Measurements from ENCODE around the gene FOXC2. TPM values are rescaled to one million over a fixed set of nuclear protein-coding genes. Genes with fewer than 3 reads are reported as not detected.
"Not testable (repeated sequence)": the region's sequence is repeated elsewhere in the genome, so short reads cannot be mapped to it uniquely, and the experiment has no call there.

Gene FOXC2
- total RNA-seq, 1 experiment from 2014 or later: 7.6 TPM

GRCh38 chr16:86580063-86580790 lies 13.6 kb downstream of the FOXC2 start:
- in situ Hi-C loops (cut with HindIII; ENCODE audit: low sequenced_read_pairs): no loop called here
- no peak for DNase-seq (ENCODE audit: low spot score)

DNA sequence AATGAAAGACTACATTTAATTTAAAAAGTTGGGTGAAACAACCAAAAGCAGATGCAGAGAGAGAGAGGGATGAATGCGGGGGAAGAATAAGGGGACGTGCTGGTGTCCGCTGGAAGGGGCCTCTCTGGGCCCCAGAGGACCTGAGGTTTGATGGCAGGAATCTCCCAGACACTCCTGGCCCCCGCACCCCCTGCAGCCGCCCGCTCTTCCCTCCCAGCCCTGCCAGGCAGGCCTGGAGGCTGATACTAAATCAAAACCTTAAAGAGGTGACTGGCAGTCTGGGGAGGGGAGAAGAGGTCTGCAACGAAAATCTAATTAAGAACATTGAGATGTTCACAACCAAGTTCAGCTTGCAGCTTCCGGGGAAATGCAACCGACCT lies 14.2 kb downstream of the FOXC2 start:
- DNase-seq (ENCODE audit: low spot score): no peak
- in situ Hi-C loops (cut with HindIII; ENCODE audit: low sequenced_read_pairs): no loop called here

DNA sequence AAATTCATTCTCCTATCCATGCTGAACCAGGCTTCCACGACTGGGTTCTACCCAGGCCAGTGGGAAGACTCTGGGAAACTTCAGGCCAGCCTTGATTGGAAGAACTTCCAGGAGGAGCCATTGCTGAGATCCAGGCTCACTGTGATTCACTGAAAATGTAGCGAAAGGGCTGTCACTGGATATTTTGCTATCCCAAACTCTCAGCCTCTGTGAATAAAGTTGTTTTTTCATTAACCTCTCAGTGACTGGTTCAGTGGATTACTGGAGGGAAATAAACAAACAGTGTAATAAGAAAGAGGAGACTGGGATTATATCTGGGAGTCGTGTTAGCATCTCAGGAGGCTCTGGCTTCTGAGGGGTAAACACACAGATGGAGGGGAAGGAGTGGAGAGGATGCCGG lies 14.8 kb downstream of the FOXC2 start:
- no peak for DNase-seq (ENCODE audit: low spot score)
- in situ Hi-C loops (cut with HindIII; ENCODE audit: low sequenced_read_pairs): no loop called here

GRCh38 chr16:86584071-86584685 lies 17.5 kb downstream of the FOXC2 start:
- in situ Hi-C loops (cut with HindIII; ENCODE audit: low sequenced_read_pairs): no loop called here
- DNase-seq (ENCODE audit: low spot score): no peak

GRCh38 chr16:86584726-86585721 lies 18.4 kb downstream of the FOXC2 start:
- no peak for DNase-seq (ENCODE audit: low spot score)

DNA sequence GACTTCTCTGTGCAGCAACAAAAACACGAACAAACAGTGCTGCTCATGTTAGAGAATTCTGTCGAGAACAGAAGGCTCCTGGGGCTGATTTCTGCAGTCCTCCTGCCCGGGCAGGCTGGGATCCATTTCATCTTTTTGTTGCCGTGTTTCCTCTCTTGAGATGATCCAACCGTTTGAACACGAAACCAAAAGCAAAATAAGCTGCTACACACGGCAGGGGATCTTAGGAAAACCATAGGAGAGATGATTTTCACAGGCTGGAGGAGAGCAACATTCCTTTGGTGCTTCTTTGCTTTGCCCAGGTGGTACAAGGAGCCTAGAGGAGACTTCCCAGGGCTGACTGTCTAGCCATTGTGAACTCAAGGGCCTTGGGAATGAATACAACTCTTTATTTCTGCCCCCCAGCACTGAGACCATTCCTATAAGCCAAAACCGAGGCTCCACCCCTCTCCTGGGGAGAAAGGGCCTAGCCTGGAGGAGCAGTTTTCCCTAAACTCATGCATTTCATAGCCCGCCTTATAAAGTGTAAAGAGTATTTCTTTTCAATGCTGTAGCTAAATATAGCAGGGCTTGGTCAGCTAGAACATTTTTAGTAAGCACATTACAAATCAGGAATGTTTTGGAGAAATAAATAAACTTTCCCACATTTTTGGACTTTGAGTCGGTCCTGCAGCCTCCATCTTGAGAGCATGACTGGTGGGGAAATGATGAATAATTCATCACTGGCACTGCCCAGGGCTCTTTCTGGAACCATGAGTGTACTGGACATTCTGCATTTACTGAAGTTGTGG lies 19.4 kb downstream of the FOXC2 start:
- in situ Hi-C loops (cut with HindIII; ENCODE audit: low sequenced_read_pairs): no loop called here
- DNase-seq (ENCODE audit: low spot score): no peak

More at GRCh38 chr16:86584726-86585721, 18.4 kb downstream of the FOXC2 start:
- in situ Hi-C loops (cut with HindIII; ENCODE audit: low sequenced_read_pairs): no loop called here

DNA sequence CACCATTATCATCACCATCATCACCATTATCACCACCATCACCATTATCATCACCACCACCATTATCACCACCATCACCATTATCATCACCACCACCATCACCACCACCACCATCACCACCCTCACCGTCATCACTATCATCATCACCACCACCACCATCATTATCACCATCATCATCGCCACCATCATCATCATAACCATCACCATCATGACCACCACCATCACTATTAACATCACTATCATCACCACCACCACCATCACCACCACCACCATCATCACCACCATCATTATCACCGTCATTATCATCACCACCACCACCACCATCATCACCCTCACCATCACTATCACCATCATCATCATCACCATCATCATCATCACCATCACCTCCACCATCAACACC lies 20.9 kb downstream of the FOXC2 start:
- DNase-seq (ENCODE audit: low spot score): no peak
- in situ Hi-C loops (cut with HindIII; ENCODE audit: low sequenced_read_pairs): no loop called here

DNA sequence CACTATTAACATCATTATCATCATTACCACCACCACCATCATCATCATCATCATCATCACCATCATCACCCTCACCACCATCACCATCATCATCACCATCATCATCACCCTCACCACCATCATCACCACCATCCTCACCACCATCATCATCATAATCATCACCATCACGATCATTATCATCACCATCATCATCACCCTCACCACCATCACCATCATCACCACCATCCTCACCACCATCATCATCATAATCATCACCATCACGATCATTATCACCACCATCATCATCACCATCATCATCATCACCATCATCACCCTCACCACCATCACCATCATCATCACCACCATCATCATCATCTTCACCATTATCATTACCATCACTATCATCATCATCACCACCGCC lies 21.3 kb downstream of the FOXC2 start:
- in situ Hi-C loops (cut with HindIII; ENCODE audit: low sequenced_read_pairs); DNase-seq (ENCODE audit: low spot score): not testable (repeated sequence)

- DNase-seq (ENCODE audit: low spot score): no peak
- in situ Hi-C loops (cut with HindIII; ENCODE audit: low sequenced_read_pairs): no loop called here
Observed at GRCh38 chr16:86590501-86591144, 24.0 kb downstream of the FOXC2 start.

DNA sequence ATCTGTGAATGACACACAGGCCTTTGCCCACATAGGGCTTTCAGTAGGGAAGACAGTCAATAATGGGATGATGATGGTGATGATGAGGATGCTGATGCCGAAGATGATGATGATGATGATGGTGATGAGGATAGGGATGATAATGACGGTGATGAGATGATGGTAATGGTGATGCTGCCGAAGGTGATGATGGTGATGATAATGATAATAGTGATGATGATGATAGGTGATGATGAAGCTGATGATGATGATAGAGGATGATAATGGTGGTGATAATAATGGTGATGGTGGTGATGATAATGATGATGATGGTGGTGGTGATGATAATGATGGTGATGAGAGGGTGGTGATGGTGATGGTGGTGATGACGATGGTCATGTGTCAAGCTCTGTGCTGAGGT lies 24.6 kb downstream of the FOXC2 start:
- in situ Hi-C loops (cut with HindIII; ENCODE audit: low sequenced_read_pairs): no loop called here
- no peak for DNase-seq (ENCODE audit: low spot score)

DNA sequence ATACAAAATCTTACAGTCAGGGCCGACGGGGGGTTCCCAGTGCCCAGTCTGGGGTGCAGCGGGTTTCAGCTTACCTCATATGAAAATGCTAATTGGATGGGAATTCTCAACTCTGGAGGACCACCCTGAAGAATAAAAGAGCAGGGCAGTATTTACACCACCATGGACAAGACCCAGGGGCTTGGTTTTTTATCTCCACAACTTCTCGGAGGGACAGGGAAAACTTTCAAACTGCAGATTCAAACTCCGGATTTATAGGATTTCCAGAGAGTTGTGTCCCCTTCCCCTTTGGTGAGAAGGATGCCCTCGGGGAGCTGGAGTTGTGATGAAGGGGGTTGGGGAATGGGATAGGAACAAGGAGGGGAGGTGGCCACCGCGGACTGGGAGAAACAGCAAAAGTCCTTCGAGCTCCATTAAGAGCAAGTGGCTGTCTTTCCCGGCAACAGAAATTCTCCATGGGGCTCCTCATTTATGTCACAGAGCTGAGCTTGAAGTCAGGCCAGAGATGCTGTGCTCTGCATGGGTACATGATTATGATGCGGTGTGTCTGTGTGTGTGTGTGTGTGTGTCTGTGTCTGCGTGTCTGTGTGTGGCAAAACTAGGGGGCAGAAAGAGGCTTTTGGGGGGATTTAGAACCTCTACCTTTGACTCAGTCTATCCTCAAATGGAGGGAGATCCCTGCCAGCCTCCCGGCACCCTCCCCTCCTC lies 27.4 kb downstream of the FOXC2 start:
- in situ Hi-C loops (cut with HindIII; ENCODE audit: low sequenced_read_pairs): no loop called here
- no peak for DNase-seq (ENCODE audit: low spot score)

GRCh38 chr16:86594721-86595120 lies 28.1 kb downstream of the FOXC2 start:
- in situ Hi-C loops (cut with HindIII; ENCODE audit: low sequenced_read_pairs): no loop called here
- no peak for DNase-seq (ENCODE audit: low spot score)

- no peak for DNase-seq (ENCODE audit: low spot score)
Observed at GRCh38 chr16:86595983-86596605, 29.5 kb downstream of the FOXC2 start.

GRCh38 chr16:86597126-86597879 lies 30.7 kb downstream of the FOXC2 start:
- in situ Hi-C loops (cut with HindIII; ENCODE audit: low sequenced_read_pairs): no loop called here
- no peak for DNase-seq (ENCODE audit: low spot score)

More at GRCh38 chr16:86595983-86596605, 29.5 kb downstream of the FOXC2 start:
- in situ Hi-C loops (cut with HindIII; ENCODE audit: low sequenced_read_pairs): no loop called here

DNA sequence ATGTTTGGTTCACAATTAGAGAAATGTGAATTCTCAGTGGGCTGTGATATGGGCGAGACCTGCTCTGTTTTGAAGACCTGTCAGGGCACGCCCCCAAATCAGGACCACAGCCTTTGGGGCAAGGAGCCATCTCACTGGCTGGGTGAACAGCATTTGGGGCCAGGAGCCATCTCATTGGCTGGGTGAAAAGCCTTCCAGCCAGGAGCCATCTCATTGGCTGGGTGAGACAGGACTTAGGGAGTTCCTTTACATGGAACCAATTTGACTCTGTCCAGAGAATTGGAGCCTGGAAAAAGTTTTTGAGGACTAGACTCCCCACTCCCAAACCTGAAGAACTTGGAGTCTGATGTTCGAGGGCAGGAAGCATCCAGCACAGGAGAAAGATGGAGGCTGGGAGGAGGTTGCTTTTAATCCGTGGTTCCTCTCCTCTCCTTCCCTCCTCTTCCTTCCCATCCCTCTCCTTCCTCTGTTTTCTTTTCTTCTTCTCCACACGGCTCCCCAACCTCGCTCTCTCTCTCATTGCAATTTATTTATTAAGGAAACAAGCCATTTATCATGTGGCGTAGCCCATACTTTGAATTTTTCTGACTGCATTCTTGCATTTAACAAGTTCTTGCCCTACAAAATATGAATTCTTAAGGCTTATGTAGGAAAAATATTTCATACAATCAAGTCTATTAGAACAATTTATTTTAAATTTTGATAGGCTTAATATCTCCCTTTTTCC lies 31.4 kb downstream of the FOXC2 start:
- in situ Hi-C loops (cut with HindIII; ENCODE audit: low sequenced_read_pairs): no loop called here
- no peak for DNase-seq (ENCODE audit: low spot score)
